ENCODE data around the gene PGAM1.

DNA sequence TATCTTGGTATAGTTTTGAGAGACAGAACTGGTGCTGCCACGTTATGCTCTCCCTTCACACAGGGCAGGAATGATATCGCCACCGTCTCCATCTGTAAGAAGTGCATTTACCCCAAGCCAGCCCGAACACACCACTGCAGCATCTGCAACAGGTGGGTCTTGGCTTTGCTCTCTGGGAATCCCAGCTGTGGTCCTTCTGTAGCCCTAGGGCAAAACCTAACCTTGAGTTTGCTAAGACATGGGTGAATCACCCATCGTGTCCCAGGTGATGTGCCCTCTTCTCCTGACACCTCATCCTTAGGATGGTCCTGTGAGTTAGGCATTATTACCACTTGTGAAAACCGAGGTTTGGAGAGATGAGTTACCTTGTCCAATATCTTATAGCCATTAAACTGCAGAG lies 26.4 kb downstream of the PGAM1 start:
- TF ChIP-seq JUNB (CRISPR knock-in tag; conservative IDR thresholded peaks at IDR 0.05) = no peak
- TF ChIP-seq, protein P1, sequence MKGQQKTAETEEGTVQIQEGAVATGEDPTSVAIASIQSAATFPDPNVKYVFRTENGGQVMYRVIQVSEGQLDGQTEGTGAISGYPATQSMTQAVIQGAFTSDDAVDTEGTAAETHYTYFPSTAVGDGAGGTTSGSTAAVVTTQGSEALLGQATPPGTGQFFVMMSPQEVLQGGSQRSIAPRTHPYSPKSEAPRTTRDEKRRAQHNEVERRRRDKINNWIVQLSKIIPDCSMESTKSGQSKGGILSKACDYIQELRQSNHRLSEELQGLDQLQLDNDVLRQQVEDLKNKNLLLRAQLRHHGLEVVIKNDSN (CRISPR knock-in tag; IDR thresholded peaks at IDR 0.05) = no peak
- TF ChIP-seq, protein P2, sequence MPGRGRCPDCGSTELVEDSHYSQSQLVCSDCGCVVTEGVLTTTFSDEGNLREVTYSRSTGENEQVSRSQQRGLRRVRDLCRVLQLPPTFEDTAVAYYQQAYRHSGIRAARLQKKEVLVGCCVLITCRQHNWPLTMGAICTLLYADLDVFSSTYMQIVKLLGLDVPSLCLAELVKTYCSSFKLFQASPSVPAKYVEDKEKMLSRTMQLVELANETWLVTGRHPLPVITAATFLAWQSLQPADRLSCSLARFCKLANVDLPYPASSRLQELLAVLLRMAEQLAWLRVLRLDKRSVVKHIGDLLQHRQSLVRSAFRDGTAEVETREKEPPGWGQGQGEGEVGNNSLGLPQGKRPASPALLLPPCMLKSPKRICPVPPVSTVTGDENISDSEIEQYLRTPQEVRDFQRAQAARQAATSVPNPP (IDR thresholded peaks at IDR 0.05; ENCODE audit: borderline replicate concordance, insufficient read depth, insufficient read length) = no peak
- TF ChIP-seq SMARCE1 (IDR thresholded peaks at IDR 0.05) = no peak
- no peak for TF ChIP-seq RFX5 (IDR thresholded peaks at IDR 0.05; ENCODE audit: low read depth, low read length)
- TF ChIP-seq RNF2 (IDR thresholded peaks at IDR 0.05) = no peak
- TF ChIP-seq TCF7 (IDR thresholded peaks at IDR 0.05; ENCODE audit: borderline replicate concordance) = no peak
- no peak for TF ChIP-seq NFRKB (IDR thresholded peaks at IDR 0.05; ENCODE audit: low read depth)
- no peak for TF ChIP-seq POLR2AphosphoS5 (IDR thresholded peaks at IDR 0.05; ENCODE audit: control insufficient read depth, insufficient read depth, low read depth, low read length)
- TF ChIP-seq, protein P3, sequence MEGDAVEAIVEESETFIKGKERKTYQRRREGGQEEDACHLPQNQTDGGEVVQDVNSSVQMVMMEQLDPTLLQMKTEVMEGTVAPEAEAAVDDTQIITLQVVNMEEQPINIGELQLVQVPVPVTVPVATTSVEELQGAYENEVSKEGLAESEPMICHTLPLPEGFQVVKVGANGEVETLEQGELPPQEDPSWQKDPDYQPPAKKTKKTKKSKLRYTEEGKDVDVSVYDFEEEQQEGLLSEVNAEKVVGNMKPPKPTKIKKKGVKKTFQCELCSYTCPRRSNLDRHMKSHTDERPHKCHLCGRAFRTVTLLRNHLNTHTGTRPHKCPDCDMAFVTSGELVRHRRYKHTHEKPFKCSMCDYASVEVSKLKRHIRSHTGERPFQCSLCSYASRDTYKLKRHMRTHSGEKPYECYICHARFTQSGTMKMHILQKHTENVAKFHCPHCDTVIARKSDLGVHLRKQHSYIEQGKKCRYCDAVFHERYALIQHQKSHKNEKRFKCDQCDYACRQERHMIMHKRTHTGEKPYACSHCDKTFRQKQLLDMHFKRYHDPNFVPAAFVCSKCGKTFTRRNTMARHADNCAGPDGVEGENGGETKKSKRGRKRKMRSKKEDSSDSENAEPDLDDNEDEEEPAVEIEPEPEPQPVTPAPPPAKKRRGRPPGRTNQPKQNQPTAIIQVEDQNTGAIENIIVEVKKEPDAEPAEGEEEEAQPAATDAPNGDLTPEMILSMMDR (IDR thresholded peaks at IDR 0.05 in 2 of 3, conservative IDR thresholded peaks at IDR 0.05 in 1 of 3; ENCODE audit: insufficient read depth in 2 of 3, low read depth in 1 of 3, low read length in 3 of 3) = no peak
- no peak for TF ChIP-seq CBX3 (IDR thresholded peaks at IDR 0.05; ENCODE audit: borderline replicate concordance in 1 of 2, low read length in 2 of 2)
- TF ChIP-seq EZH2 (IDR thresholded peaks at IDR 0.05; ENCODE audit: borderline replicate concordance, low read depth, low read length) = no peak
- no peak for TF ChIP-seq HDAC1 (IDR thresholded peaks at IDR 0.05)
- no peak for TF ChIP-seq BRF1 (IDR thresholded peaks at IDR 0.05; ENCODE audit: borderline replicate concordance, extremely low read depth, insufficient read length)

Measured in K562 (cell line).